HepG2 (cell line): ENCODE results near the gene USB1. TPM values are rescaled to one million over a fixed set of nuclear protein-coding genes. Genes with fewer than 3 reads are reported as not detected.

Source experiments
- BATF2 ChIP-seq: sonication (generic); formaldehyde crosslinking; IDR thresholded peaks from 2 replicates; pipeline ENCODE4 v1.8.0; 2022; ENCODE audit warnings: mild to moderate bottlenecking, missing genetic modification reagents, moderate library complexity
- ETV6 ChIP-seq: sonication (generic); formaldehyde crosslinking; conservative IDR thresholded peaks from 2 replicates; pipeline ENCODE4 v1.4.0; 2020; ENCODE audit warnings: missing genetic modification reagents
- HINFP ChIP-seq: sonication (generic); formaldehyde crosslinking; IDR thresholded peaks from 2 replicates; pipeline ENCODE4 v1.4.0; 2020; ENCODE audit warnings: low read depth, mild to moderate bottlenecking, missing genetic modification reagents
- HOXA7 ChIP-seq: sonication (generic); formaldehyde crosslinking; IDR thresholded peaks from 2 replicates; pipeline ENCODE4 v1.8.1; 2022; ENCODE audit warnings: mild to moderate bottlenecking, missing genetic modification reagents, moderate library complexity
- IRX3 ChIP-seq: sonication (generic); formaldehyde crosslinking; IDR thresholded peaks from 2 replicates; pipeline ENCODE4 v1.8.1; 2023; ENCODE audit warnings: mild to moderate bottlenecking, low read depth, missing genetic modification reagents, borderline replicate concordance
- KLF11 ChIP-seq: IDR thresholded peaks from 2 replicates; pipeline ENCODE4 v1.6.1; 2016; ENCODE audit warnings: missing compliant biosample characterization
- NCOA5 ChIP-seq: sonication (generic); formaldehyde crosslinking; IDR thresholded peaks from 2 replicates; pipeline ENCODE4 v1.4.0; 2020; ENCODE audit warnings: missing genetic modification reagents
- NFE2L1 ChIP-seq: sonication (generic); formaldehyde crosslinking; IDR thresholded peaks from 2 replicates; pipeline ENCODE4 v1.4.0; 2020; ENCODE audit warnings: missing genetic modification reagents, mild to moderate bottlenecking, borderline replicate concordance
- SATB2 ChIP-seq: sonication (generic); formaldehyde crosslinking; IDR thresholded peaks from 2 replicates; pipeline ENCODE4 v1.5.0; 2020; ENCODE audit warnings: missing genetic modification reagents
- SRSF1 ChIP-seq: fragments of 200-400 bp; formaldehyde crosslinking; optimal IDR thresholded peaks from 2 replicates; pipeline ENCODE3; 2017; ENCODE audit warnings: mild to moderate bottlenecking, low read depth, low read length, moderate library complexity
- THYN1 ChIP-seq: sonication (generic); formaldehyde crosslinking; IDR thresholded peaks from 2 replicates; pipeline ENCODE4 v1.8.1; 2023; ENCODE audit warnings: low read depth, mild to moderate bottlenecking, moderate library complexity, missing genetic modification reagents, borderline replicate concordance
- ZBTB1 ChIP-seq: sonication (generic); formaldehyde crosslinking; IDR thresholded peaks from 2 replicates; pipeline ENCODE4 v1.4.0; 2020; ENCODE audit warnings: missing genetic modification reagents, borderline replicate concordance
- ZBTB7A ChIP-seq: sonication (generic); formaldehyde crosslinking; IDR thresholded peaks from 2 replicates; pipeline ENCODE4 v1.8.0; 2022; ENCODE audit warnings: mild to moderate bottlenecking, missing genetic modification reagents
- ZEB1 ChIP-seq: IDR thresholded peaks from 2 replicates; pipeline ENCODE4 v1.6.1; 2012; ENCODE audit warnings: mild to moderate bottlenecking, low read depth, inconsistent platforms; ENCODE audit not compliant: insufficient replicate concordance
- ZFP36 ChIP-seq: fragments of 150-350 bp; IDR thresholded peaks from 2 replicates; pipeline ENCODE4 v1.6.1; 2018; ENCODE audit warnings: borderline replicate concordance, low read length, low read depth; ENCODE audit not compliant: partially characterized antibody
- ZNF503 ChIP-seq: sonication (generic); formaldehyde crosslinking; IDR thresholded peaks from 2 replicates; pipeline ENCODE4 v1.4.0; 2020; ENCODE audit warnings: missing genetic modification reagents
- ZNF510 ChIP-seq: sonication (generic); formaldehyde crosslinking; IDR thresholded peaks from 2 replicates; pipeline ENCODE4 v1.4.0; 2020; ENCODE audit warnings: low read depth, mild to moderate bottlenecking, missing genetic modification reagents
- ZNF558 ChIP-seq: sonication (generic); formaldehyde crosslinking; IDR thresholded peaks from 2 replicates; pipeline ENCODE4 v1.9.0; 2022; ENCODE audit warnings: mild to moderate bottlenecking, missing genetic modification reagents, borderline replicate concordance
- ZNF878 ChIP-seq: sonication (generic); formaldehyde crosslinking; IDR thresholded peaks from 2 replicates; pipeline ENCODE4 v1.8.1; 2023; ENCODE audit warnings: mild to moderate bottlenecking, missing genetic modification reagents, moderate library complexity
- ZSCAN20 ChIP-seq: sonication (generic); formaldehyde crosslinking; IDR thresholded peaks from 2 replicates; pipeline ENCODE4 v1.4.0; 2020; ENCODE audit warnings: missing genetic modification reagents, mild to moderate bottlenecking, borderline replicate concordance
- ZSCAN21 ChIP-seq: sonication (generic); formaldehyde crosslinking; IDR thresholded peaks from 2 replicates; pipeline ENCODE4 v1.8.0; 2022; ENCODE audit warnings: mild to moderate bottlenecking, missing genetic modification reagents, moderate library complexity, borderline replicate concordance
- polyA plus RNA-seq, 8 experiments: library from polyadenylated mRNA; depleted of rRNA in 3 of 8; stranded (reverse) in 7 of 8; unstranded in 1 of 8; fragments of >200 nt; fragmentation: Illumina TruSeq in 4 of 8; extraction: Trizol in 4 of 8; gene quantifications; 2 replicates each; pipeline versions ENCODE4 v1.2.1 to v1.2.3, GENCODE V29; 2011 to 2016; ENCODE audit warnings: low read depth in 4 of 8, missing spikeins in 1 of 8, mixed read lengths in 1 of 8; ENCODE audit not compliant: insufficient read depth in 1 of 8
- total RNA-seq, 5 experiments: library from RNA; depleted of rRNA; stranded (reverse); fragments of >200 nt; fragmentation: Illumina TruSeq; extraction: Trizol; gene quantifications; 2 replicates each; pipeline ENCODE4 v1.2.3, GENCODE V29; 2016; ENCODE audit warnings: low read depth in 1 of 5
- TF ChIP-seq, protein P1 (sequence below): sonication (generic); formaldehyde crosslinking; IDR thresholded peaks from 2 replicates; pipeline ENCODE4 v1.5.0; 2020; ENCODE audit warnings: missing genetic modification reagents
- TF ChIP-seq, protein P2 (sequence below): sonication (generic); formaldehyde crosslinking; IDR thresholded peaks from 2 replicates; pipeline ENCODE4 v1.4.0; 2020; ENCODE audit warnings: mild to moderate bottlenecking, low read depth, missing genetic modification reagents

Gene USB1
- total and polyA plus RNA-seq, 2 of the 13 experiments (the other 11 are each of a cell fraction or from before 2014, with no cell fraction given): 16.7 to 65.4 TPM

GRCh38 chr16:58024486-58025350 lies 23.5 kb downstream of the USB1 start (continued):
- peak; percentile 82 for TF ChIP-seq ZNF503 (CRISPR knock-in tag)
- peak; percentile 67 for TF ChIP-seq ZNF510
- TF ChIP-seq HINFP (CRISPR knock-in tag): peak; percentile 98
- TF ChIP-seq ZBTB1 (CRISPR knock-in tag): no peak
- peak; percentile 85 for TF ChIP-seq ZNF878 (CRISPR knock-in tag)
- TF ChIP-seq ZEB1: peak; percentile 76
- TF ChIP-seq KLF11: peak; percentile 29; the same call in 1 of the 2 replicates
- TF ChIP-seq ZNF558: peak; percentile 71; the same call in 1 of the 2 replicates
- 0 out of 2 replicates have a peak, but pooled peaks have one; percentile 16 for TF ChIP-seq ZBTB7A (CRISPR knock-in tag)
- TF ChIP-seq THYN1: no peak
- TF ChIP-seq SATB2: no peak
- TF ChIP-seq SRSF1: peak; percentile 72
- no peak for TF ChIP-seq ZSCAN20
- no peak; the same call in 1 of the 2 replicates for TF ChIP-seq IRX3 (CRISPR knock-in tag)
- TF ChIP-seq, protein P1, sequence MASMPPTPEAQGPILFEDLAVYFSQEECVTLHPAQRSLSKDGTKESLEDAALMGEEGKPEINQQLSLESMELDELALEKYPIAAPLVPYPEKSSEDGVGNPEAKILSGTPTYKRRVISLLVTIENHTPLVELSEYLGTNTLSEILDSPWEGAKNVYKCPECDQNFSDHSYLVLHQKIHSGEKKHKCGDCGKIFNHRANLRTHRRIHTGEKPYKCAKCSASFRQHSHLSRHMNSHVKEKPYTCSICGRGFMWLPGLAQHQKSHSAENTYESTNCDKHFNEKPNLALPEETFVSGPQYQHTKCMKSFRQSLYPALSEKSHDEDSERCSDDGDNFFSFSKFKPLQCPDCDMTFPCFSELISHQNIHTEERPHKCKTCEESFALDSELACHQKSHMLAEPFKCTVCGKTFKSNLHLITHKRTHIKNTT: no peak
- TF ChIP-seq, protein P2, sequence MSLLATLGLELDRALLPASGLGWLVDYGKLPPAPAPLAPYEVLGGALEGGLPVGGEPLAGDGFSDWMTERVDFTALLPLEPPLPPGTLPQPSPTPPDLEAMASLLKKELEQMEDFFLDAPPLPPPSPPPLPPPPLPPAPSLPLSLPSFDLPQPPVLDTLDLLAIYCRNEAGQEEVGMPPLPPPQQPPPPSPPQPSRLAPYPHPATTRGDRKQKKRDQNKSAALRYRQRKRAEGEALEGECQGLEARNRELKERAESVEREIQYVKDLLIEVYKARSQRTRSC: no peak
- TF ChIP-seq NCOA5 (CRISPR knock-in tag): no peak
- TF ChIP-seq BATF2 (CRISPR knock-in tag): 0 out of 2 replicates have a peak, but pooled peaks have one; percentile 48
- no peak for TF ChIP-seq ZFP36
- no peak for TF ChIP-seq HOXA7 (CRISPR knock-in tag)
- no peak for TF ChIP-seq NFE2L1 (CRISPR knock-in tag)
- no peak for TF ChIP-seq ZSCAN21
- peak; percentile 96; the same call in 1 of the 2 replicates for TF ChIP-seq ETV6 (CRISPR knock-in tag)
